ENCODE results near the gene ATG2A. TPM values are rescaled to one million over a fixed set of nuclear protein-coding genes. Genes with fewer than 3 reads are reported as not detected.
A peak's percentile ranks its signal among the peaks of the same experiment; 100 is the strongest.

The ATG2A gene
- total and polyA plus RNA-seq, 2 of the 8 experiments (the other 6 are each of a cell fraction or from before 2014, with no cell fraction given) = 12.1 to 22.1 TPM

DNA sequence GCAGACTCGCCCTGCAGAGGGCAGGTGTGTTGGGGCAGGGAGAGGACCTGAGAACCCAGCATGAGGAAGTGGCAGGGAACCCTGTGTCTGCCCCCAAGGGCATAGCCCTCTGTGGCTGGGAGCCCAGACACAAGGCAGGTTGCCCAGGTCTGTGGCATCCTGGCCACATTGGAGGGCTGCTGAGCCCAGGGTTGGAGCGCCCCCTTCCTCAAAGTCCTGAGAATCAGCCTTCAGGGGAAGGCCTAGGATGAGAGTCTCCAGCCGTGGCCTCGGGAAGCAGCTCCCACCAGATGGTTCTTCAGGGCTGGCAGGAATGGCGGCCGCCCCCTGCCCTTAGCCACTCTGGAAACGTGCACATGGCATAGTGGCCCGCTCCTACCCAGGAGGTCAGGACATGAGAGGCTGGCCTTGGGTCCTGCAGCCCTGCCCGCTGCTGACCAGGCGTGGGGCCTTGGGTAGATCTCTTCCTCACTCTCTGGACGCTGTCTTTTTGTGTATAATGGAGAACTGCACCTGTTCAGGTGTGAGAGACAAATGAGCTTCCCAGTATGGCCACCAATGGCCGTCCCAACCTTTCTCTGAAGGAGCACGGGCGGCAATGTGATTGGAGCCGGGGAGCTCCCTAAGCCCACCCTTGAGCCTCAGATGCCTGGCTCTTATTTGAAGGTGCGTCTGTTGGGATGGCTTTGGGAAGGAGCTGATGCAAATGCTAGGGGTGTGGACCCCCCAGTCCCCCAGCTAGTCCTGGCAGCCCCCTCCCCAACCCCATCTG lies 68.0 kb downstream of the ATG2A start (continued):
- TF ChIP-seq, protein P1, sequence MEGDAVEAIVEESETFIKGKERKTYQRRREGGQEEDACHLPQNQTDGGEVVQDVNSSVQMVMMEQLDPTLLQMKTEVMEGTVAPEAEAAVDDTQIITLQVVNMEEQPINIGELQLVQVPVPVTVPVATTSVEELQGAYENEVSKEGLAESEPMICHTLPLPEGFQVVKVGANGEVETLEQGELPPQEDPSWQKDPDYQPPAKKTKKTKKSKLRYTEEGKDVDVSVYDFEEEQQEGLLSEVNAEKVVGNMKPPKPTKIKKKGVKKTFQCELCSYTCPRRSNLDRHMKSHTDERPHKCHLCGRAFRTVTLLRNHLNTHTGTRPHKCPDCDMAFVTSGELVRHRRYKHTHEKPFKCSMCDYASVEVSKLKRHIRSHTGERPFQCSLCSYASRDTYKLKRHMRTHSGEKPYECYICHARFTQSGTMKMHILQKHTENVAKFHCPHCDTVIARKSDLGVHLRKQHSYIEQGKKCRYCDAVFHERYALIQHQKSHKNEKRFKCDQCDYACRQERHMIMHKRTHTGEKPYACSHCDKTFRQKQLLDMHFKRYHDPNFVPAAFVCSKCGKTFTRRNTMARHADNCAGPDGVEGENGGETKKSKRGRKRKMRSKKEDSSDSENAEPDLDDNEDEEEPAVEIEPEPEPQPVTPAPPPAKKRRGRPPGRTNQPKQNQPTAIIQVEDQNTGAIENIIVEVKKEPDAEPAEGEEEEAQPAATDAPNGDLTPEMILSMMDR (IDR thresholded peaks at IDR 0.05; ENCODE audit: control extremely low read depth in 1 of 3, insufficient read depth in 1 of 3, low read depth in 1 of 3, low read length in 3 of 3) = peak in 2 of 3 experiments; percentile 72 to 81; a peak in 3 of 4 replicates
- TF ChIP-seq CEBPB (IDR thresholded peaks at IDR 0.05; ENCODE audit: low read depth, low read length) = no peak
- TF ChIP-seq CBX8 (IDR thresholded peaks at IDR 0.05; ENCODE audit: borderline replicate concordance, low read depth, low read length) = no peak
- peak; percentile 32 for TF ChIP-seq ASH2L (IDR thresholded peaks at IDR 0.05; ENCODE audit: low read length)
- TF ChIP-seq YY1 (IDR thresholded peaks at IDR 0.05; ENCODE audit: low read depth, low read length) = peak; percentile 54; the same call in 1 of the 2 replicates
- no peak for TF ChIP-seq JUND (IDR thresholded peaks at IDR 0.05; ENCODE audit: low read length)
